OCI-LY7 (cell line): ENCODE measurements around the gene BACE1. TPM values are rescaled to one million over a fixed set of nuclear protein-coding genes. Genes with fewer than 3 reads are reported as not detected.

Experiments used
- BruUV-seq: library from RNA; stranded (reverse); fragments of 400-500 nt; replicated peaks from 2 replicates; lab custom pipeline; 2021; lab: Mats Ljungman, UMichigan
- CTCF ChIA-PET: fragments of 300-600 bp; sonication (Branson Sonifier 250); formaldehyde crosslinking; loops from one replicate; lab custom pipeline; 2022; ENCODE audit warnings: antibody characterized with exemption; ENCODE audit not compliant: unreplicated experiment; lab: Charles Lee
- POLR2A ChIA-PET: fragments of 300-600 bp; sonication (Branson Sonifier 250); formaldehyde crosslinking; loops from one replicate; lab custom pipeline; 2022; ENCODE audit warnings: antibody characterized with exemption; lab: Charles Lee
- DNase-seq: peaks from one replicate; pipeline ENCODE4 v3.0.0-alpha.2; 2015; ENCODE audit warnings: low spot score
- H2AFZ ChIP-seq: fragments of 200-600 bp; sonication (generic), shearing (Covaris generic); 2 replicates; pipeline ENCODE4 v1.6.1; 2014; ENCODE audit warnings: mild to moderate bottlenecking, antibody characterized with exemption, low read length, moderate library complexity
- H3K27ac ChIP-seq: fragments of 200-600 bp; sonication (generic); 2 replicates; pipeline ENCODE4 v1.5.1; 2014; ENCODE audit warnings: mixed run types, low read depth, mild to moderate bottlenecking, moderate library complexity, low read length, inconsistent platforms; ENCODE audit not compliant: poor library complexity, severe bottlenecking
- H3K36me3 ChIP-seq: fragments of 200-600 bp; sonication (generic); 2 replicates; pipeline ENCODE4 v1.6.1; 2014; ENCODE audit warnings: mild to moderate bottlenecking, antibody characterized with exemption, low read length, moderate library complexity, mixed read lengths; ENCODE audit not compliant: insufficient read depth
- H3K4me1 ChIP-seq: fragments of 200-600 bp; sonication (generic); 2 replicates; pipeline ENCODE4 v1.5.1; 2014; ENCODE audit warnings: mild to moderate bottlenecking, low read length; ENCODE audit not compliant: insufficient read depth, poor library complexity, severe bottlenecking
- H3K4me2 ChIP-seq: fragments of 200-600 bp; sonication (generic); 2 replicates; pipeline ENCODE4 v1.6.1; 2014; ENCODE audit warnings: mild to moderate bottlenecking, low read length
- H3K4me3 ChIP-seq: fragments of 200-600 bp; sonication (generic); 2 replicates; pipeline ENCODE4 v1.5.1; 2014; ENCODE audit warnings: mild to moderate bottlenecking, low read depth, low read length; ENCODE audit not compliant: poor library complexity, severe bottlenecking
- H3K79me2 ChIP-seq: fragments of 200-600 bp; sonication (generic); 2 replicates; pipeline ENCODE4 v1.6.1; 2016; ENCODE audit warnings: low read depth, mild to moderate bottlenecking, low read length, moderate library complexity, mixed read lengths; ENCODE audit not compliant: insufficient read depth
- H3K9me2 ChIP-seq: fragments of 200-600 bp; sonication (generic); 2 replicates; pipeline ENCODE4 v1.6.1; 2016; ENCODE audit warnings: mild to moderate bottlenecking, low read length, mixed read lengths; ENCODE audit not compliant: insufficient read depth
- H3K9me3 ChIP-seq: fragments of 200-600 bp; sonication (generic); 2 replicates; pipeline ENCODE4 v1.6.1; 2014; ENCODE audit warnings: mild to moderate bottlenecking, mixed run types, low read length, mixed read lengths
- H4K20me1 ChIP-seq: fragments of 200-600 bp; sonication (generic); 2 replicates; pipeline ENCODE4 v1.6.1; 2014; ENCODE audit warnings: mild to moderate bottlenecking, antibody characterized with exemption, low read length, moderate library complexity, mixed read lengths; ENCODE audit not compliant: insufficient read depth
- CTCF ChIP-seq: fragments of 200-600 bp; sonication (generic); conservative IDR thresholded peaks from 2 replicates; pipeline ENCODE4 v1.5.1; 2014; ENCODE audit warnings: mild to moderate bottlenecking, antibody characterized with exemption, low read length, moderate library complexity, mixed read lengths
- EZH2phosphoT487 ChIP-seq: fragments of 200-600 bp; sonication (generic); IDR thresholded peaks from 2 replicates; pipeline ENCODE4 v1.6.1; 2018; ENCODE audit warnings: low read depth, borderline replicate concordance, mild to moderate bottlenecking, mixed run types, antibody characterized with exemption, low read length, moderate library complexity, mixed read lengths
- intact Hi-C: fragments of 100-400 bp; cut with micrococcal nuclease; formaldehyde crosslinking; loops from one replicate; pipeline ENCODE4 v1.10.0; 2022; ENCODE audit not compliant: unreplicated experiment
- total RNA-seq, 2 experiments: library from RNA; depleted of rRNA in 1 of 2; stranded (reverse); fragments of >200 nt in 1 of 2; shearing (Covaris generic) in 1 of 2; gene quantifications; 2 replicates each; pipeline ENCODE4 v1.2.3, GENCODE V29; 2014 to 2022

Gene BACE1
- total RNA-seq, 2 experiments from 2014 or later, result not detected

GRCh38 chr11:117259417-117259816, 56.6 kb downstream of the BACE1 start:
- DNase-seq, result no peak
- Histone ChIP-seq H3K4me2 (no peak overlapping the region), H3K79me2 (no peaks in the 10 kb centered on the region), H3K4me3 (no peak overlapping the region), H3K9me3 (no peaks in the 10 kb centered on the region), H3K36me3 (peaks cover 32% of the 10 kb centered on the region), H4K20me1 (no peaks in the 10 kb centered on the region), H3K9me2 (no peaks in the 10 kb centered on the region), H2AFZ (no peak overlapping the region), H3K27ac (no peak overlapping the region), H3K4me1 (no peaks in the 10 kb centered on the region)
- ChIA-PET POLR2A (interaction anchor here (0.6 kb wide), 1 partner anchor 462 kb away, joined by 4 read pairs; no protein-coding TSS in a partner anchor), CTCF (no interaction called here)
- BruUV-seq, result no TSS peak
- TF ChIP-seq EZH2phosphoT487 (no peak), CTCF (no peak)
- intact Hi-C loops, result no loop called here

- Histone ChIP-seq H3K4me1 (no peaks in the 10 kb centered on the region), H3K4me3 (no peak overlapping the region), H3K9me2 (no peaks in the 10 kb centered on the region), H3K79me2 (no peaks in the 10 kb centered on the region), H3K4me2 (no peak overlapping the region), H3K9me3 (no peaks in the 10 kb centered on the region), H2AFZ (no peak overlapping the region), H4K20me1 (no peaks in the 10 kb centered on the region), H3K27ac (no peak overlapping the region), H3K36me3 (peaks cover 33% of the 10 kb centered on the region)
- DNase-seq, result no peak
- BruUV-seq, result no TSS peak
- no peak for TF ChIP-seq CTCF
- no peak for TF ChIP-seq EZH2phosphoT487
- ChIA-PET POLR2A (interaction anchor here (0.5 kb wide), 1 partner anchor 19 kb away, joined by 3 read pairs; no protein-coding TSS in a partner anchor), CTCF (no interaction called here)
- intact Hi-C loops, result no loop called here
Observed at GRCh38 chr11:117258576-117258975, 57.5 kb downstream of the BACE1 start.

- intact Hi-C loops, result no loop called here
Observed at GRCh38 chr11:117256573-117256972, 59.5 kb downstream of the BACE1 start.

More at GRCh38 chr11:117256573-117256972, 59.5 kb downstream of the BACE1 start:
- ChIA-PET POLR2A (no interaction called here), CTCF (no interaction called here)
- no peak for DNase-seq
- Histone ChIP-seq H4K20me1 (no peaks in the 10 kb centered on the region), H3K4me1 (no peaks in the 10 kb centered on the region), H2AFZ (no peak overlapping the region), H3K36me3 (peaks cover 23% of the 10 kb centered on the region; the same call in 1 of the 2 replicates), H3K4me3 (no peak overlapping the region), H3K9me3 (no peaks in the 10 kb centered on the region), H3K27ac (no peak overlapping the region), H3K4me2 (no peak overlapping the region), H3K79me2 (no peaks in the 10 kb centered on the region), H3K9me2 (no peaks in the 10 kb centered on the region)
- BruUV-seq, result no TSS peak
- TF ChIP-seq CTCF (no peak), EZH2phosphoT487 (no peak)
